ENCODE measurements around the gene SCYL2.
"Not testable (repeated sequence)": the region's sequence is repeated elsewhere in the genome, so short reads cannot be mapped to it uniquely, and the experiment has no call there.

SCYL2 gene

GRCh38 chr12:100265107-100265506 lies 1.9 kb upstream of the SCYL2 start:
- not testable (repeated sequence) for FAIRE-seq

GRCh38 chr12:100265732-100266584 lies 1.0 kb upstream of the SCYL2 start:
- no peak for FAIRE-seq

GRCh38 chr12:100266585-100266834 lies 467 bp upstream of the SCYL2 start:
- FAIRE-seq, result no peak

- FAIRE-seq, result no peak
These were observed 765 bp downstream of the SCYL2 start for GRCh38 chr12:100267603-100268281.

- no peak for FAIRE-seq
These were observed 2.0 kb downstream of the SCYL2 start for GRCh38 chr12:100268835-100269564.

GRCh38 chr12:100273782-100274181 lies 6.8 kb downstream of the SCYL2 start:
- no peak for FAIRE-seq

- no peak for FAIRE-seq
These were observed 7.3 kb downstream of the SCYL2 start for GRCh38 chr12:100274291-100274690.

GRCh38 chr12:100279159-100279558 lies 12.2 kb downstream of the SCYL2 start:
- no peak for FAIRE-seq

GRCh38 chr12:100279607-100280244 lies 12.7 kb downstream of the SCYL2 start:
- FAIRE-seq, result no peak

- FAIRE-seq, result not testable (repeated sequence)
These were observed 17.6 kb downstream of the SCYL2 start for GRCh38 chr12:100284556-100284955.

GRCh38 chr12:100289038-100289437 lies 22.1 kb downstream of the SCYL2 start:
- no peak for FAIRE-seq

GRCh38 chr12:100290016-100290415 lies 23.0 kb downstream of the SCYL2 start:
- no peak for FAIRE-seq

- FAIRE-seq, result no peak
These were observed 26.0 kb downstream of the SCYL2 start for GRCh38 chr12:100293017-100293416.

GRCh38 chr12:100294366-100294765 lies 27.4 kb downstream of the SCYL2 start:
- not testable (repeated sequence) for FAIRE-seq

- no peak for FAIRE-seq
These were observed 29.0 kb downstream of the SCYL2 start for GRCh38 chr12:100295764-100296555.

GRCh38 chr12:100302081-100302480 lies 35.1 kb downstream of the SCYL2 start:
- FAIRE-seq, result no peak

GRCh38 chr12:100303831-100304230 lies 36.9 kb downstream of the SCYL2 start:
- FAIRE-seq, result no peak

GRCh38 chr12:100304334-100304733 lies 37.4 kb downstream of the SCYL2 start:
- FAIRE-seq, result not testable (repeated sequence)

- not testable (repeated sequence) for FAIRE-seq
These were observed 41.2 kb downstream of the SCYL2 start for GRCh38 chr12:100308138-100308537.

- FAIRE-seq, result no peak
These were observed 44.3 kb downstream of the SCYL2 start for GRCh38 chr12:100311317-100311716.

- no peak for FAIRE-seq
These were observed 50.4 kb downstream of the SCYL2 start for GRCh38 chr12:100317371-100317770.

GRCh38 chr12:100324498-100324897 lies 57.5 kb downstream of the SCYL2 start:
- no peak for FAIRE-seq

Data from endometrium (tissue), 2 donors.